Trophoblast cell (in vitro differentiated cells and primary cell): ENCODE data around the gene AIPL1.

Experiments
- DNase-seq, 2 donors: peaks; one replicate each; pipeline ENCODE4 v3.0.0-alpha.2; 2016
- H2AFZ ChIP-seq: 2 replicates; pipeline ENCODE4 v1.6.1; 2013; ENCODE audit warnings: low read length, moderate library complexity, mild to moderate bottlenecking; ENCODE audit not compliant: insufficient read depth, poor library complexity
- H2AK5ac ChIP-seq: 2 replicates; pipeline ENCODE4 v1.6.1; 2013; ENCODE audit warnings: mild to moderate bottlenecking, low read length
- H2BK120ac ChIP-seq: 2 replicates; pipeline ENCODE4 v1.6.1; 2013; ENCODE audit warnings: low read length, mild to moderate bottlenecking, moderate library complexity; ENCODE audit not compliant: insufficient read depth, poor library complexity
- H2BK12ac ChIP-seq: 2 replicates; pipeline ENCODE4 v1.6.1; 2013; ENCODE audit warnings: mild to moderate bottlenecking, low read length, moderate library complexity
- H2BK5ac ChIP-seq: 2 replicates; pipeline ENCODE4 v1.6.1; 2013; ENCODE audit warnings: low read length, low read depth, moderate library complexity, mild to moderate bottlenecking; ENCODE audit not compliant: poor library complexity
- H3K14ac ChIP-seq: 2 replicates; pipeline ENCODE4 v1.6.1; 2013; ENCODE audit warnings: mild to moderate bottlenecking, low read length
- H3K18ac ChIP-seq: 2 replicates; pipeline ENCODE4 v1.6.1; 2013; ENCODE audit warnings: mild to moderate bottlenecking, low read length
- H3K23ac ChIP-seq: 2 replicates; pipeline ENCODE4 v1.6.1; 2013; ENCODE audit warnings: low read length
- H3K27ac ChIP-seq: 2 replicates; pipeline ENCODE4 v1.5.1; 2013; ENCODE audit warnings: low read depth, mild to moderate bottlenecking, inconsistent platforms, low read length, moderate library complexity
- H3K27me3 ChIP-seq: 2 replicates; pipeline ENCODE4 v1.6.1; 2013; ENCODE audit warnings: inconsistent platforms, mild to moderate bottlenecking, low read length, moderate library complexity; ENCODE audit not compliant: insufficient read depth
- H3K36me3 ChIP-seq, 2 experiments: 1 replicate in 1 of 2; 2 replicates in 1 of 2; pipeline ENCODE4 v1.6.1; 2013; ENCODE audit warnings: low read length in 2 of 2, mild to moderate bottlenecking in 2 of 2, moderate library complexity in 1 of 2; ENCODE audit not compliant: insufficient read depth in 2 of 2, control insufficient read depth in 1 of 2
- H3K4ac ChIP-seq: 2 replicates; pipeline ENCODE4 v1.6.1; 2013; ENCODE audit warnings: low read depth, mild to moderate bottlenecking, low read length, moderate library complexity
- H3K4me1 ChIP-seq, 2 experiments: 1 replicate in 1 of 2; 2 replicates in 1 of 2; pipeline ENCODE4 v1.6.1; 2013; ENCODE audit warnings: low read length in 2 of 2, mild to moderate bottlenecking in 2 of 2, moderate library complexity in 1 of 2; ENCODE audit not compliant: insufficient read depth in 2 of 2, control insufficient read depth in 1 of 2
- H3K4me2 ChIP-seq: 2 replicates; pipeline ENCODE4 v1.6.1; 2013; ENCODE audit warnings: inconsistent platforms, mild to moderate bottlenecking, low read length, moderate library complexity
- H3K4me3 ChIP-seq: 2 replicates; pipeline ENCODE4 v1.5.1; 2013; ENCODE audit warnings: mild to moderate bottlenecking, low read depth, low read length, inconsistent platforms
- H3K79me1 ChIP-seq: one replicate; pipeline ENCODE4 v1.6.1; 2013; ENCODE audit warnings: low read length
- H3K79me2 ChIP-seq: 2 replicates; pipeline ENCODE4 v1.6.1; 2013; ENCODE audit warnings: low read length, mild to moderate bottlenecking; ENCODE audit not compliant: control insufficient read depth, insufficient read depth, poor library complexity
- H3K9ac ChIP-seq: 2 replicates; pipeline ENCODE4 v1.6.1; 2013; ENCODE audit warnings: mild to moderate bottlenecking, low read length
- H3K9me3 ChIP-seq: 2 replicates; pipeline ENCODE4 v1.6.1; 2013; ENCODE audit warnings: low read depth, mild to moderate bottlenecking, control low read depth, inconsistent platforms, low read length; ENCODE audit not compliant: insufficient read depth
- H4K12ac ChIP-seq: 2 replicates; pipeline ENCODE4 v1.6.1; 2013; ENCODE audit warnings: low read depth, mild to moderate bottlenecking, low read length, moderate library complexity
- H4K8ac ChIP-seq: 2 replicates; pipeline ENCODE4 v1.6.1; 2013; ENCODE audit warnings: low read depth, mild to moderate bottlenecking, low read length, moderate library complexity
- H4K91ac ChIP-seq: one replicate; pipeline ENCODE4 v1.6.1; 2013; ENCODE audit warnings: low read depth, mild to moderate bottlenecking, low read length, moderate library complexity
- WGBS: extraction: QIAGEN DNeasy Blood & Tissue Kit; methylation state at CpG from one replicate; pipeline ENCODE4 v1.1.7; 2013; ENCODE audit warnings: missing lambda C conversion rate; ENCODE audit not compliant: insufficient read length, insufficient coverage; ENCODE audit errors: extremely low coverage; 5-methylcytosine and 5-hydroxymethylcytosine counted together

Gene AIPL1

DNA sequence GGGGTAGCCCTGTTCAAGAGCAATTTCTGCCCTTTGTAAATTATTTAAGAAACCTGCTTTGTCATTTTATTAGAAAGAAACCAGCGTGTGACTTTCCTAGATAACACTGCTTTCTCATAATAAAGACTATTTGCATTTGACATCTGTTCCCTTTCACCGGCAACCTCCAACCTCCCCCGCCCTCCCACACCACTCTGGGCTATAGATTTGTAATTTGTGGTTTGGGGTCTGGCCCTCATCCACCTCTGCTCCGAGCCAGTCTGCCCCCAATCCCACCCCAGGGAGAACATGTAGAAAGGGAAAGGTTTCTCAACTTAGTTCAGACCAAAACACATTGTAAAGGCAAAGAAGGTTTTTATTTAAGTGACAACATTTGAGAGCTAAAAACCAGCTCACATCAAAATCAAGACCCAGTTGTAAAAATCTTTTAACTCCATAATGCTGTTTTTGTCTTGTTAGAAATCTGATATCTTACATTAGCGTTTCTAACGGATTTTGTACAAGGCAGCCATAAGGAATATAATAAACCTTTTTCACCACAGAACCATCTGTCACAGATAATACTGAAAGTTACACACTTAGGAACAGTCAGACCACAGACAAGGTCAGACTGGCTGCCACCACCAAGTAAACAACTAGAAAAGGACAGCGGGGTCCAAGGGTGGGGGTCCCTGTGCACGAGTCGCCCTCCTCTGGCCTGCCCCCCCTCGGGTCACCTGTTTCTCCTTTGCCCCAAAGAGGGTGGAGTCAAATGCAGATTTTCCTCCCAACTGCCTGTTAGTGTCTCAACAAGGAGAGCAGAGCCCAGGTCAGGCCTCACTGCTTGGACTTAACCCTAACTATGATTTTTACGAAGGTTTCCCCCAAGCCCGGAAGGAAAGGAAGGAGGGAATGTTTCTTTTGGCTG, 16.3 kb upstream of the AIPL1 start:
- Histone ChIP-seq H3K9me3 (no peaks in the 10 kb centered on the region), H3K23ac (no peak overlapping the region), H3K4me2 (no peak overlapping the region), H3K4me1 (peaks cover 3 to 7% of the 10 kb centered on the region in 2 experiments), H3K79me2 (no peaks in the 10 kb centered on the region), H2BK120ac (no peak overlapping the region), H2BK12ac (no peak overlapping the region), H2AFZ (no peak overlapping the region), H3K27ac (no peak overlapping the region), H3K18ac (no peak overlapping the region), H3K9ac (no peak overlapping the region), H3K4me3 (no peak overlapping the region), H3K79me1 (no peaks in the 10 kb centered on the region), H3K36me3 (peaks cover 12 to 16% of the 10 kb centered on the region in 2 experiments), H2AK5ac (no peak overlapping the region), H4K12ac (no peak overlapping the region), H2BK5ac (no peak overlapping the region), H4K91ac (no peak overlapping the region), H3K4ac (no peak overlapping the region), H3K14ac (no peak overlapping the region), H3K27me3 (peaks cover 5% of the 10 kb centered on the region), H4K8ac (no peak overlapping the region)
- no CpG with 5 or more reads among the region's 12 CpGs for WGBS
- DNase-seq, result no peak

DNA sequence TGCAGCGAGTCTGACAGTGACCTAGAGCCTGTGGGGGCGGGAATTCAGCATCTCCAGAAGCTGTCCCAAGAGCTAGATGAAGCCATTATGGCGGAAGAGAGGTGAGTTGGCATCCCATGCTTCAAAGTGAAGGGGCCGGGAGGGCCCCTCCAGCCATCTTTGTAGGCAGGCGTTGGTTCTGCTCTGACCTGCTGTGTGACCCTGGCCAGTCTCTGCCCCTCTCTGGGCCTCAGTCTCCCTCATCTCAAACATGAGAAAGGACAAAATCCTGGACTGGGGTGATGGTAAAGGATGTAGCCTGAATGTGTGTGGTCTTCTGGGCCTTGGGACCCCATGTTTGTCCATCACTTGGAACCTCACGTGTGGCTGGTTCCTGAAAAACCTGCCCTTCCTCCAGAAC, 14.4 kb upstream of the AIPL1 start:
- Histone ChIP-seq H3K23ac (no peak overlapping the region), H2AK5ac (no peak overlapping the region), H2BK120ac (no peak overlapping the region), H2BK12ac (no peak overlapping the region), H4K8ac (no peak overlapping the region), H3K4me3 (no peak overlapping the region), H3K18ac (no peak overlapping the region), H3K79me1 (no peaks in the 10 kb centered on the region), H3K4me1 (peaks cover 6 to 10% of the 10 kb centered on the region in 2 experiments), H3K14ac (no peak overlapping the region), H3K4ac (no peak overlapping the region), H2AFZ (no peak overlapping the region), H3K27me3 (no peaks in the 10 kb centered on the region), H3K4me2 (no peak overlapping the region), H3K79me2 (no peaks in the 10 kb centered on the region), H3K9me3 (no peaks in the 10 kb centered on the region), H4K12ac (no peak overlapping the region), H3K27ac (no peak overlapping the region), H3K36me3 (peaks cover 12 to 16% of the 10 kb centered on the region in 2 experiments), H3K9ac (no peak overlapping the region), H4K91ac (no peak overlapping the region), H2BK5ac (no peak overlapping the region)
- no peak for DNase-seq
- no CpG with 5 or more reads among the region's 6 CpGs for WGBS

DNA sequence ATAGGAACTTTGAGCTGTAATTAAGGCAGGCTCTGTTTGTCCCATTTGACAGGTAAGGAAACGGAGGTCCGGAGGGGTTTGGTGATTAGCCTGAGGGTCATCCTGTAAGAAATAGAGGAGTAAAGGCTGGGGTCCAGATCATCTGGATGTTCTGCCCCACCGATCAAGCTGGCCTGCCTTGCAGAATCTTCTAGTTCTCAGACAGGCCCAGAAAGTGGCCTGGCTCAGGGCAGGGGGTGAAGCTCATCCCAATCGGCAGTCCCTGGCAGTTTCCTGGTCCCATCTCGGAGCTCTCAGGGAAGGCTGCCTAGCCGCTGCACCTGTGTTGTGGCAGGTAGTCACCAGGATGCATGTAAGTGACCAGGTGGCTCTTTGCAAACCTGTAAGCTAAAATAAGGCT, 13.6 kb upstream of the AIPL1 start:
- WGBS, result no CpG with 5 or more reads among the region's 6 CpGs
- no peak overlapping the region for H2BK120ac ChIP-seq
- H3K27ac ChIP-seq, result no peak overlapping the region
- peaks cover 12 to 16% of the 10 kb centered on the region in 2 experiments for H3K36me3 ChIP-seq
- no peak overlapping the region for H3K4me2 ChIP-seq
- no peak overlapping the region for H2AK5ac ChIP-seq
- DNase-seq, result no peak
- peaks cover 2% of the 10 kb centered on the region for H3K79me2 ChIP-seq
- H3K4me1 ChIP-seq, result peaks cover 7 to 10% of the 10 kb centered on the region in 2 experiments
- H4K8ac ChIP-seq, result no peak overlapping the region
- H3K9ac ChIP-seq, result no peak overlapping the region
- no peak overlapping the region for H2BK5ac ChIP-seq
- H3K14ac ChIP-seq, result no peak overlapping the region
- no peak overlapping the region for H3K18ac ChIP-seq
- H4K12ac ChIP-seq, result no peak overlapping the region
- H3K27me3 ChIP-seq, result no peaks in the 10 kb centered on the region
- H4K91ac ChIP-seq, result no peak overlapping the region
- no peak overlapping the region for H2BK12ac ChIP-seq
- no peak overlapping the region for H3K4me3 ChIP-seq
- peaks cover 3% of the 10 kb centered on the region for H3K79me1 ChIP-seq
- no peak overlapping the region for H3K4ac ChIP-seq
- no peak overlapping the region for H3K23ac ChIP-seq
- H3K9me3 ChIP-seq, result no peaks in the 10 kb centered on the region
- no peak overlapping the region for H2AFZ ChIP-seq

DNA sequence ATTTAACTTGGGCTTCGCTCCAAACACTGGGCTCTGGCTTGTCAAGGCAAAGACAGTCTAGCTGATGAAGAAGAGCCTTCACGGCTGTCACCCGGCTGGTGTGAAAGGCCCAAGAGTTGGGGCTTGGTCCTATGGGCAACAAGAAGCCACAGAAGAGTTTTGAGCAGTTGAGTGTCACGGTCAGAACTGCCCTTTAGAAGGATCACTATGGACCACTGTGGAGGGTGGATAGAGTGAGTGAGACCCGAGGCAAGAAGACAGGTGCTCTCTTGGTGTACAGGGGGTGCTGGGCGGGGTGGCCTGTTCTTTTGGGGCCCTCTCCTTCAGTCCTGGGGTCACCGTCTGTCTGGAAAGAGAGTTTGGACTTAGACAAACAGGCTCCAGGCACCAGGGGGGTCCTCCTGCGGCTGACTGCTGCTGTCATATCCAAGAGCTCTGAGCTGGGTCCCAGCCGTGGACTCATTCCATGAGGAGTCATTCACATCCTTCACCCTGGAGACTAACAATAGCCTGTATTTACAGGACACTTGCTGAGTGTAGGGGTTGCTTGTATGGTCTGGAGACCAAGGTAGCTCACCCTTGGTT, 11.7 kb upstream of the AIPL1 start:
- Histone ChIP-seq H2BK12ac (no peak overlapping the region), H2BK120ac (no peak overlapping the region), H3K79me1 (peaks cover 5% of the 10 kb centered on the region), H3K27me3 (no peaks in the 10 kb centered on the region), H3K9me3 (no peaks in the 10 kb centered on the region), H2AFZ (no peak overlapping the region), H4K12ac (no peak overlapping the region), H3K9ac (no peak overlapping the region), H4K91ac (no peak overlapping the region), H2AK5ac (no peak overlapping the region), H2BK5ac (no peak overlapping the region), H4K8ac (no peak overlapping the region), H3K27ac (no peak overlapping the region), H3K36me3 (peaks cover 12 to 16% of the 10 kb centered on the region in 2 experiments), H3K4me1 (peaks cover 9% of the 10 kb centered on the region in 2 experiments), H3K18ac (no peak overlapping the region), H3K4me3 (no peak overlapping the region), H3K23ac (no peak overlapping the region), H3K4ac (no peak overlapping the region), H3K79me2 (peaks cover 2% of the 10 kb centered on the region), H3K4me2 (no peak overlapping the region), H3K14ac (no peak overlapping the region)
- no peak for DNase-seq
- no CpG with 5 or more reads among the region's 9 CpGs for whole genome bisulfite sequencing
